GM18870 (cell line): Measurements from ENCODE around the gene CGRRF1.

ENCODE experiments used
- ATAC-seq: cut with Tn5 transposase; IDR thresholded peaks from one replicate; pipeline ENCODE4 v1.9.1; 2021; ENCODE audit warnings: moderate library complexity; ENCODE audit not compliant: unreplicated experiment

Gene CGRRF1

DNA sequence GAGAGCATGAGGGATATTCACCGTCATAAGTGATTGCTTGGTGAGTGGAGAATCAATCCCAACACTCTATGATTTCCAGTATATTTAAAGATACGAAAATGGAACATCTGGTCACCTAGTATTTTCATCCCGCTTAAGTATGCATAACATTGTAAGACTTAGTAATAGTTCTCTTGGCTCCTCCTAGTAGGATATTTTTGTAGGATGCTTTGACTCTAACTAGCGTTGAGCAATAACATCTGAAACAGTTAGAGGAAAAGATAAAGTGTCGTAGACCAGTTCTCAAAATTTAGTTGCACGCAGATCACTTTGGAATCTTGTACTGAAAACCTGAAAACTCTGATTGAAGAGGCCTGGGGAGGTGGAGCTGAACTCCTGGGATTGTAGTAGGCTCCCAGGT is 64.8 kb downstream of the CGRRF1 start:
- no peak for ATAC-seq

DNA sequence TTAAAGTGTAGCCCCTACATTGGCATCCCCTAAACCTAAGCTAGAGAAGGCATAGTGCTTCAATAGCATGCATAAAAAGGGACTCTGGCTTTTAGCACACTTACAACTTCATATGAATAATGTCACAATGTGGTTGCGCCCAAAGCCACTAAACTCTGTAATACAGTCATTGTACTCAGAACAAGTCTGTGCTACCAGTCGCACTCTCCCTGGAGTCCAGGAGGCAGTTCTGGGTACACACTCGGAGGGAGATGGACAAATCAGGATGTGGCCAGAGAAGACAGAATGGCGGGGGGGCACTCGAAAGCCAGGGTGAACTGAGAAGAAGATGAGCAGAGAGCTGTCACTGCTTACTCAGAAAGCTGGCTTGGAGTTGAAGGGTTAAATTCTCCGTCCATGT is 67.8 kb downstream of the CGRRF1 start:
- ATAC-seq: no peak

- no peak for ATAC-seq
These were observed 68.3 kb downstream of the CGRRF1 start for GRCh38 chr14:54577977-54578376.

GRCh38 chr14:54579621-54580020 is 69.9 kb downstream of the CGRRF1 start:
- no peak for ATAC-seq

DNA sequence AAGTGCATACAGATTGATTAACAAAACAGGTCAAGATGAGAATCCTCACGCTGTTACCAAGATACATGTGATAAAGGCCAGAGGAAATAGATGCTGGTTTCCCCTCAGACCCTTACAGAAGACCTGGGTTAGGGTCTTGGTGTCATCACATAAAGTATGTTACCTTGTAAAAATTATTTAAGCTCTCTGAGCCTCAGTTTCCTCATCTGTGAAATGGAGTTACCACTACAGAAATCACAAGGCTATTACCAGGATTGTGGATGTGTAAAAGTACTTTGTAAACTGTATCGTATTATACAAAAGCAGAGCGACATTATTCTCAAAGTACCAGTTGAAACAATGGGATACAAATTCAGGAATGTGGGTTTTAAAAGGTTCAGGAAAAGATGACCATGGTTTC is 71.2 kb downstream of the CGRRF1 start:
- no peak for ATAC-seq

GRCh38 chr14:54582334-54582733 is 72.6 kb downstream of the CGRRF1 start:
- ATAC-seq: no peak

DNA sequence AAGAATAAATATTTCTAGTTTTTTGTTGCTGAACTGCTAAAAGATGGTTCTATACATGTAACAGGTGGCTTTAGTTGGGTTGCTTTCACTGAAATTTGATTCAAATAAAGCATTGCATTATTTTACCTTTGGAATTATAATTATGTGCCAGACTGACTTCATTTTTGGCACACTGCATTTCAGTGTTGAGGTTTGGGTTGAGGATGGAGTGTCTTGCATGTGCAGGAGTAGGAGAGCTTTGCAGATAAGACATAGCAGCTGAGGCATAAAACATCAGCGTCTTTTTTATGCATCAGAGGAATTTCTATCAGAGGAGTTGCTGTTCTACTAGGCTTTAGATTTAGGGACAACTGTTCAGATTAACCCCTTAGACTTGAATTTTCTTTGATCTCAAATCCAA is 74.4 kb downstream of the CGRRF1 start:
- ATAC-seq: no peak

GRCh38 chr14:54585214-54585613 is 75.5 kb downstream of the CGRRF1 start:
- ATAC-seq: no peak
